HG03095 (cell line): ENCODE data around the gene GHRL.

ENCODE experiments used
- ATAC-seq: cut with Tn5 transposase; IDR thresholded peaks from one replicate; pipeline ENCODE4 v1.9.1; 2021; ENCODE audit warnings: moderate library complexity; ENCODE audit not compliant: unreplicated experiment

GHRL gene

GRCh38 chr3:10328460-10329071 is 35.8 kb upstream of the GHRL start:
- ATAC-seq = no peak

GRCh38 chr3:10327592-10327991 is 34.8 kb upstream of the GHRL start:
- ATAC-seq = no peak

- no peak for ATAC-seq
Measured at GRCh38 chr3:10322352-10322710, 29.6 kb upstream of the GHRL start.

GRCh38 chr3:10321630-10322351 is 29.0 kb upstream of the GHRL start:
- no peak for ATAC-seq

GRCh38 chr3:10320320-10320677 is 27.6 kb upstream of the GHRL start:
- no peak for ATAC-seq

- no peak for ATAC-seq
Measured at GRCh38 chr3:10319804-10320203, 27.1 kb upstream of the GHRL start.

- ATAC-seq = no peak
Measured at GRCh38 chr3:10319251-10319650, 26.5 kb upstream of the GHRL start.

- ATAC-seq = no peak
Measured at GRCh38 chr3:10317961-10318350, 25.2 kb upstream of the GHRL start.

GRCh38 chr3:10317311-10317960 is 24.7 kb upstream of the GHRL start:
- no peak for ATAC-seq

- ATAC-seq = no peak
Measured at GRCh38 chr3:10315771-10316344, 23.1 kb upstream of the GHRL start.

GRCh38 chr3:10315101-10315500 is 22.4 kb upstream of the GHRL start:
- ATAC-seq = no peak

GRCh38 chr3:10312861-10313260 is 20.1 kb upstream of the GHRL start:
- ATAC-seq = no peak

- no peak for ATAC-seq
Measured at GRCh38 chr3:10312391-10312790, 19.6 kb upstream of the GHRL start.

GRCh38 chr3:10311710-10312109 is 19.0 kb upstream of the GHRL start:
- ATAC-seq = no peak

- no peak for ATAC-seq
Measured at GRCh38 chr3:10310578-10310977, 17.8 kb upstream of the GHRL start.

- no peak for ATAC-seq
Measured at GRCh38 chr3:10309736-10310135, 17.0 kb upstream of the GHRL start.

- ATAC-seq = no peak
Measured at GRCh38 chr3:10308678-10309077, 15.9 kb upstream of the GHRL start.

- no peak for ATAC-seq
Measured at GRCh38 chr3:10306156-10306555, 13.4 kb upstream of the GHRL start.

- ATAC-seq = no peak
Measured at GRCh38 chr3:10305331-10305902, 12.7 kb upstream of the GHRL start.

GRCh38 chr3:10304905-10305304 is 12.2 kb upstream of the GHRL start:
- ATAC-seq = no peak

- ATAC-seq = no peak
Measured at GRCh38 chr3:10303785-10304184, 11.0 kb upstream of the GHRL start.

- no peak for ATAC-seq
Measured at GRCh38 chr3:10303105-10303504, 10.4 kb upstream of the GHRL start.
